ENCODE measurements around the gene ATP11A.

ATP11A gene

DNA sequence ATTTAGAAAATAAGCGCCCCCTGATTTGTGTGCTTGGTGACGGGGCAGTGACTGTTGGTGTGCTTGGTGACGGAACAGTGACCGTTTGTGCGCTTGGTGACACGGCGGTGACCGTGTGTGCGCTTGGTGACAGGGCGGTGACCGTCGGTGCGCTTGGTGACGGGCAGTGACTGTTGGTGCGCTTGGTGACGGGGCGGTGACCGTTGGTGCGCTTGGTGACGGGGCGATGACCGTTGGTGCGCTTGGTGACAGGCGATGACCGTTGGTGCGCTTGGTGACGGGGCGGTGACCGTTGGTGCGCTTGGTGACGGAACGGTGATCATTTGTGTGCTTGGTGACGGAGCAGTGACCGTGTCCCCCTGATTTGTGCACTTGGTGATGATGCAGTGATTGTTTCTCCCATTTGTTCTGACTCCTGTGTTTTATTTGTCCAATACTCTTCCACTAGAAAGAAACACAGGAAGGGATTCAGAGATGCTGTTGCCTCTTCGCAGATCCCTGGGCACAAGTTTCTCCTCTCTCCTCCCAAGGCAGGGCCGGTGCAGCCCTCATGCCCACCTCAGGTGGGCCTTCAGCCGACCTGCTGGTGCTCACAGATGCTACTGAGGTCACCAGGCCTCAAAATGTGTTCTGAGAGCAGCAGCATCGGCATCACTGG lies 128.3 kb downstream of the ATP11A start:
- H3K4me3 ChIP-seq (ENCODE audit: low read length): no peak overlapping the region
- H3K9ac ChIP-seq (ENCODE audit: low read length): no peak overlapping the region
- H3K4me2 ChIP-seq (ENCODE audit: low read length): no peak overlapping the region
- no peak overlapping the region for H4K5ac ChIP-seq (ENCODE audit: low read length)
- H4K8ac ChIP-seq (ENCODE audit: low read depth, low read length): no peak overlapping the region
- H3K79me1 ChIP-seq (ENCODE audit: low read length): no peaks in the 10 kb centered on the region
- H3K4me1 ChIP-seq (ENCODE audit: control insufficient read depth, low read depth, low read length): no peaks in the 10 kb centered on the region
- H3K4ac ChIP-seq (ENCODE audit: low read depth, low read length): no peak overlapping the region
- no peak overlapping the region for H2BK120ac ChIP-seq (ENCODE audit: low read depth, low read length)
- DNase-seq: no peak
- H2BK15ac ChIP-seq (replicated peaks; ENCODE audit: low read depth): no peak overlapping the region
- H2AK5ac ChIP-seq (ENCODE audit: low read length): no peak overlapping the region
- H3K36me3 ChIP-seq (ENCODE audit: control insufficient read depth, insufficient read depth, low read length): no peaks in the 10 kb centered on the region
- no peaks in the 10 kb centered on the region for H3K27me3 ChIP-seq (ENCODE audit: insufficient read depth, low read length, poor library complexity)
- H3K56ac ChIP-seq (ENCODE audit: low read length): no peak overlapping the region
- H3K27ac ChIP-seq (ENCODE audit: low read depth, low read length): no peak overlapping the region
- no CpG with 5 or more reads among the region's 38 CpGs for WGBS (ENCODE audit: extremely low coverage, insufficient coverage, low lambda C conversion rate)
- H3K79me2 ChIP-seq (ENCODE audit: control insufficient read depth, insufficient read depth, low read length): no peaks in the 10 kb centered on the region
- H3K23ac ChIP-seq (ENCODE audit: low read length): no peak overlapping the region
- no peak overlapping the region for H3K18ac ChIP-seq (ENCODE audit: low read length)
- no peak overlapping the region for H2BK5ac ChIP-seq (ENCODE audit: low read length)

DNA sequence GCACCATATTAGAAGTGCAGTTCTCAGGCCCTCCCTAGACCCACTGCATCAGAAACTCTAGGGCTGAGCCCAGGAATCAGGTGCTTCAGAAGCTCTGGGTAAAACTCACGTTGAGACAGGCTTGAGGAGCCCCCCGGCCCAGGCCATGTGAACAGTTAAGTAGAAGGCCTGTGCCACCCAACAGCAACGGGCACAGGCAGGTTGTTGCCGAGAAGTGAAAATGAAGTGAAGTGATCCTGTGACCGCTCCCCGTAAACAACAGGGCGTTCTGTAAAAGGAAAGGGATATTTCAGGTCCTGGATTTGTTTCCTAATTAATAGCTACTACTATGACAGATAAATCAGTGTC lies 128.8 kb downstream of the ATP11A start:
- Histone ChIP-seq H4K5ac (ENCODE audit: low read length) (no peak overlapping the region), H3K4me2 (ENCODE audit: low read length) (no peak overlapping the region), H3K27me3 (ENCODE audit: insufficient read depth, low read length, poor library complexity) (no peaks in the 10 kb centered on the region), H3K79me1 (ENCODE audit: low read length) (no peaks in the 10 kb centered on the region), H3K4me1 (ENCODE audit: control insufficient read depth, low read depth, low read length) (no peaks in the 10 kb centered on the region), H3K79me2 (ENCODE audit: control insufficient read depth, insufficient read depth, low read length) (no peaks in the 10 kb centered on the region), H3K18ac (ENCODE audit: low read length) (no peak overlapping the region), H3K9ac (ENCODE audit: low read length) (no peak overlapping the region), H2BK5ac (ENCODE audit: low read length) (no peak overlapping the region), H3K23ac (ENCODE audit: low read length) (no peak overlapping the region), H2BK15ac (replicated peaks; ENCODE audit: low read depth) (no peak overlapping the region), H2BK120ac (ENCODE audit: low read depth, low read length) (no peak overlapping the region), H4K8ac (ENCODE audit: low read depth, low read length) (no peak overlapping the region), H2AK5ac (ENCODE audit: low read length) (no peak overlapping the region), H3K56ac (ENCODE audit: low read length) (no peak overlapping the region), H3K27ac (ENCODE audit: low read depth, low read length) (no peak overlapping the region), H3K36me3 (ENCODE audit: control insufficient read depth, insufficient read depth, low read length) (no peaks in the 10 kb centered on the region), H3K4me3 (ENCODE audit: low read length) (no peak overlapping the region), H3K4ac (ENCODE audit: low read depth, low read length) (no peak overlapping the region)
- DNase-seq: no peak
- no CpG with 5 or more reads among the region's 7 CpGs for WGBS (ENCODE audit: extremely low coverage, insufficient coverage, low lambda C conversion rate)

DNA sequence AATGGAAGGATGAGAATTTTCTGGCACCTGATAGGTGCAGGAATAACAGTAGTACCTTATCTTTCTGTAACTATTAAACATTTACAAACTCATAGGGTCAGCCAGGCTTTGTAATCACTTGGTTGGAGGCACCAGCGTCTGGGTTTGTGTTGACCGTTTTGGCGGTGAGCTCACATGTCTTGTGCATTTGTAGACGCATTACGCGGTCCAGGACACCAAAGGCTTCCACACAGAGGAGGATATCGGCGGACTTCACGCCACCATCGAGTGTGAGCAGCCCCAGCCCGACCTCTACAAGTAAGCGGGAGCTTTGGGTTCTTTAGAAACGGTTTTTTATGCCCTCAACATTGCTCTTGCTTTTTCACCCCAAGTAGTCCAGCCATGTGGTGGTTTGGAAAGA lies 129.3 kb downstream of the ATP11A start:
- no CpG with 5 or more reads among the region's 13 CpGs for WGBS (ENCODE audit: extremely low coverage, insufficient coverage, low lambda C conversion rate)
- Histone ChIP-seq H3K79me2 (ENCODE audit: control insufficient read depth, insufficient read depth, low read length) (no peaks in the 10 kb centered on the region), H3K4me2 (ENCODE audit: low read length) (no peak overlapping the region), H2AK5ac (ENCODE audit: low read length) (no peak overlapping the region), H3K27ac (ENCODE audit: low read depth, low read length) (no peak overlapping the region), H3K9ac (ENCODE audit: low read length) (no peak overlapping the region), H3K56ac (ENCODE audit: low read length) (no peak overlapping the region), H2BK120ac (ENCODE audit: low read depth, low read length) (no peak overlapping the region), H4K5ac (ENCODE audit: low read length) (no peak overlapping the region), H3K27me3 (ENCODE audit: insufficient read depth, low read length, poor library complexity) (no peaks in the 10 kb centered on the region), H2BK15ac (replicated peaks; ENCODE audit: low read depth) (no peak overlapping the region), H3K79me1 (ENCODE audit: low read length) (no peaks in the 10 kb centered on the region), H3K4ac (ENCODE audit: low read depth, low read length) (no peak overlapping the region), H3K23ac (ENCODE audit: low read length) (no peak overlapping the region), H3K4me1 (ENCODE audit: control insufficient read depth, low read depth, low read length) (no peaks in the 10 kb centered on the region), H4K8ac (ENCODE audit: low read depth, low read length) (no peak overlapping the region), H3K18ac (ENCODE audit: low read length) (no peak overlapping the region), H3K4me3 (ENCODE audit: low read length) (no peak overlapping the region), H2BK5ac (ENCODE audit: low read length) (no peak overlapping the region), H3K36me3 (ENCODE audit: control insufficient read depth, insufficient read depth, low read length) (no peaks in the 10 kb centered on the region)
- no peak for DNase-seq

DNA sequence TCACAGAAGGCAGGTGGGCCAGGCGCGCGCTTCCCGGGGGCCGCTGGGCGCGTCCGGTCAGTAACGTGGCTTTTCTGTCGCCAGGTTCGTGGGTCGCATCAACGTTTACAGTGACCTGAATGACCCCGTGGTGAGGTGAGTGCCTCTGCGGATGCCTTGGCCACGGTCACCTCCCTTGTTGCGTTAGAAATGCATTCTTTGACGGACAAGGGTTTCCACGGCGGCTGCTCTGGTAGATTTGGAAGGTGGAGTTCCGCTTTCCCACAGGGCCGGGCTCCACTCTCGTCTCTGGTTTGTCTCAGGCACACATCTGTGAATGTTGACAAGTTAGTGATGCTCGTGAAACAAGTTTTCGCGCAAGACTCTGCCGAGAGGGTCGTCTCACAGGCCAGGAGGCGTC lies 130.0 kb downstream of the ATP11A start:
- WGBS (ENCODE audit: extremely low coverage, insufficient coverage, low lambda C conversion rate): no CpG with 5 or more reads among the region's 29 CpGs
- H3K9ac ChIP-seq (ENCODE audit: low read length): no peak overlapping the region
- H2BK120ac ChIP-seq (ENCODE audit: low read depth, low read length): no peak overlapping the region
- no peak overlapping the region for H4K5ac ChIP-seq (ENCODE audit: low read length)
- no peak overlapping the region for H2BK5ac ChIP-seq (ENCODE audit: low read length)
- H3K18ac ChIP-seq (ENCODE audit: low read length): no peak overlapping the region
- no peak overlapping the region for H3K23ac ChIP-seq (ENCODE audit: low read length)
- no peak overlapping the region for H2BK15ac ChIP-seq (replicated peaks; ENCODE audit: low read depth)
- H3K36me3 ChIP-seq (ENCODE audit: control insufficient read depth, insufficient read depth, low read length): no peaks in the 10 kb centered on the region
- no peak overlapping the region for H4K8ac ChIP-seq (ENCODE audit: low read depth, low read length)
- no peak overlapping the region for H3K27ac ChIP-seq (ENCODE audit: low read depth, low read length)
- H3K27me3 ChIP-seq (ENCODE audit: insufficient read depth, low read length, poor library complexity): no peaks in the 10 kb centered on the region
- no peaks in the 10 kb centered on the region for H3K79me1 ChIP-seq (ENCODE audit: low read length)
- H3K56ac ChIP-seq (ENCODE audit: low read length): no peak overlapping the region
- H3K79me2 ChIP-seq (ENCODE audit: control insufficient read depth, insufficient read depth, low read length): no peaks in the 10 kb centered on the region
- DNase-seq: no peak
- H3K4ac ChIP-seq (ENCODE audit: low read depth, low read length): no peak overlapping the region
- no peaks in the 10 kb centered on the region for H3K4me1 ChIP-seq (ENCODE audit: control insufficient read depth, low read depth, low read length)
- no peak overlapping the region for H3K4me3 ChIP-seq (ENCODE audit: low read length)
- no peak overlapping the region for H2AK5ac ChIP-seq (ENCODE audit: low read length)
- H3K4me2 ChIP-seq (ENCODE audit: low read length): no peak overlapping the region

DNA sequence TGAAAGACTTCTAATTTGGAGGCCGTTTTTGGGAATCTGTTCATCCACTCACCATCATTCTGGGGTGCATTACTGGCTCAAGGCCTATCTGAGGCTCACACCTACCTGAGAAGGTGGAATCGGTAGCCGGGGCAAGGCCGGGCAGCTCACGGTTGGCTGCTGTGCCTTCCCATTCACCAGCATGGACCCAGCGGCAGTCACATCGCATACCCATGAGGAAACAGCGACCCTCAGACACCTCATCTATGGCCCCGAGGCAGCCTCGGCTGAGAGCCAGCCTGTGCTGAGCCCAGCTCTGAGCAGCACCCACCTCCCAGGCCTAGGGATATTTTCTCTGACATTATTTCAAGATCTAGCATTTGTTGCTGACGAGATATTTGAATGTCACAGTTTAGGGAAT lies 130.5 kb downstream of the ATP11A start:
- no peak overlapping the region for H2AK5ac ChIP-seq (ENCODE audit: low read length)
- no peak overlapping the region for H3K4me2 ChIP-seq (ENCODE audit: low read length)
- no peaks in the 10 kb centered on the region for H3K27me3 ChIP-seq (ENCODE audit: insufficient read depth, low read length, poor library complexity)
- no peak overlapping the region for H2BK15ac ChIP-seq (replicated peaks; ENCODE audit: low read depth)
- H3K18ac ChIP-seq (ENCODE audit: low read length): no peak overlapping the region
- H3K4me1 ChIP-seq (ENCODE audit: control insufficient read depth, low read depth, low read length): no peaks in the 10 kb centered on the region
- H3K23ac ChIP-seq (ENCODE audit: low read length): no peak overlapping the region
- no CpG with 5 or more reads among the region's 11 CpGs for WGBS (ENCODE audit: extremely low coverage, insufficient coverage, low lambda C conversion rate)
- H2BK120ac ChIP-seq (ENCODE audit: low read depth, low read length): no peak overlapping the region
- H4K8ac ChIP-seq (ENCODE audit: low read depth, low read length): no peak overlapping the region
- H2BK5ac ChIP-seq (ENCODE audit: low read length): no peak overlapping the region
- no peaks in the 10 kb centered on the region for H3K36me3 ChIP-seq (ENCODE audit: control insufficient read depth, insufficient read depth, low read length)
- no peak overlapping the region for H3K56ac ChIP-seq (ENCODE audit: low read length)
- H3K27ac ChIP-seq (ENCODE audit: low read depth, low read length): no peak overlapping the region
- H4K5ac ChIP-seq (ENCODE audit: low read length): no peak overlapping the region
- no peaks in the 10 kb centered on the region for H3K79me1 ChIP-seq (ENCODE audit: low read length)
- no peak for DNase-seq
- H3K79me2 ChIP-seq (ENCODE audit: control insufficient read depth, insufficient read depth, low read length): no peaks in the 10 kb centered on the region
- H3K4ac ChIP-seq (ENCODE audit: low read depth, low read length): no peak overlapping the region
- no peak overlapping the region for H3K9ac ChIP-seq (ENCODE audit: low read length)
- H3K4me3 ChIP-seq (ENCODE audit: low read length): no peak overlapping the region

DNA sequence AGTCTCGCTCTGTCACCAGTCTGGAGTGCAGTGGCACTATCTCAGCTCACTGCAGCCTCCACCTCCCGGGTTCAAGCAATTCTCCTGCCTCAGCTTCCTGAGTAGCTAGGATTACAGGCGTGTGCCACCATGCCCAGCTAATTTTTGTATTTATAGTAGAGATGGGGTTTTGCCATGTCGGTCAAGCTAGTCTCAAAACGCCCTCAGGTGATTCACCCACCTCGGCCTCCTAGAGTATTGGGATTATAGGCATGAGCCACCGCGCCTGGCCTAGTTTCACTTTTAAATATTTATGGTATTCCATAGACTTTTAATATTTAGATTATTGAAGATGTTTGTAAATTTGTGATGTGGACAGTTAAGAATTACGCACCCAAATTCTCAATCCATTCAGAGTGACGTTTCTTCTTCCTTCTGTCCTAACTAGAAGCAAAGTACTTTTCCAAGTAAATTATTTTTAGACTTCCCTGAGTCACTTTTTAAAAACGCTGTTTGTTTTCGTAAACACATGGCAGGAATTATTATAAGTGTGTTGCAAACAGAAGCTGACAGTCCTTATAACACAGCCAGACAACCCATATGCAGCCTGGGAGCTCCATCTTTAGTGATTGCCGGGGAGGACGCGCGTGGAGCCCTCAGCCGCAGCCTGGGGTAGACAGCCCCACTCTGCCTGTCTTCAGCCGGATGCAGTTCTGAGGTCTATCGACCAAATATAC lies 131.7 kb downstream of the ATP11A start:
- Histone ChIP-seq H3K4me3 (ENCODE audit: low read length) (no peak overlapping the region), H3K79me1 (ENCODE audit: low read length) (no peaks in the 10 kb centered on the region), H3K4me2 (ENCODE audit: low read length) (no peak overlapping the region), H4K5ac (ENCODE audit: low read length) (no peak overlapping the region), H2BK15ac (replicated peaks; ENCODE audit: low read depth) (no peak overlapping the region), H3K18ac (ENCODE audit: low read length) (no peak overlapping the region), H3K4me1 (ENCODE audit: control insufficient read depth, low read depth, low read length) (no peaks in the 10 kb centered on the region), H3K27me3 (ENCODE audit: insufficient read depth, low read length, poor library complexity) (no peaks in the 10 kb centered on the region), H3K4ac (ENCODE audit: low read depth, low read length) (no peak overlapping the region), H3K9ac (ENCODE audit: low read length) (no peak overlapping the region), H3K27ac (ENCODE audit: low read depth, low read length) (no peak overlapping the region), H3K56ac (ENCODE audit: low read length) (no peak overlapping the region), H2BK5ac (ENCODE audit: low read length) (no peak overlapping the region), H3K79me2 (ENCODE audit: control insufficient read depth, insufficient read depth, low read length) (no peaks in the 10 kb centered on the region), H2AK5ac (ENCODE audit: low read length) (no peak overlapping the region), H3K23ac (ENCODE audit: low read length) (no peak overlapping the region), H3K36me3 (ENCODE audit: control insufficient read depth, insufficient read depth, low read length) (no peaks in the 10 kb centered on the region), H4K8ac (ENCODE audit: low read depth, low read length) (no peak overlapping the region), H2BK120ac (ENCODE audit: low read depth, low read length) (no peak overlapping the region)
- no peak for DNase-seq
- no CpG with 5 or more reads among the region's 19 CpGs for WGBS (ENCODE audit: extremely low coverage, insufficient coverage, low lambda C conversion rate)
